Measurements from ENCODE around the gene STN1.

DNA sequence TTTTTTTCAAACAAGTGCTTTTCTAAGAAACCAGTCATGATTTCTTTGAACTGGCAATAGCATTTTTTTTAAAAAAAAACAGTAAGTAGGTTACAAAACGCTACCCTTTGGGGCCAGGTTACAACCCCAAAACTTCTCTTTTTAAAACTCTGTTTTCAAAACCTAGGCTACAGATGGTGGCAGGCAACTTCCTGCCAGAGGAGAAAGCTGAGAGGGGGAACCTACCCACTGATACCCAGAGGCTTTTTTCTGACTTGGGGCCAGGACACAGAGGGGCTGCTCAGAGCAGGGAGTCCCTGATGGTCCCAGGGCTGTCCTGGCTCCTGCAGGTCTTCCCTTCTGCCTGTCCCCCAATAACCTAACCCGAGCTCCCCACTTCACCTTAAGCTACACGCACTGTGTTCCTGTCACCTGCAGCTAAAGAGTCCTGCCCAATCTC lies 6.9 kb downstream of the STN1 start:
- TF ChIP-seq POLR2A (IDR thresholded peaks at IDR 0.05; ENCODE audit: low read length) (no peak), GATA1 (IDR thresholded peaks at IDR 0.05; ENCODE audit: low read depth, low read length) (no peak)

Measured in erythroblast (primary cell).